SK-N-MC (cell line): Measurements from ENCODE around the gene HSPA1B.
A peak's percentile ranks its signal among the peaks of the same experiment; 100 is the strongest.
"Not testable (repeated sequence)": the region's sequence is repeated elsewhere in the genome, so short reads cannot be mapped to it uniquely, and the experiment has no call there.

Source experiments
- DNase-seq: peaks from one replicate; pipeline ENCODE4 v3.0.0-alpha.2; 2011; ENCODE audit warnings: low read depth, low spot score
- H3K27ac ChIP-seq: fragments of 200-600 bp; sonication (generic); 2 replicates; pipeline ENCODE4 v1.5.1; 2016; ENCODE audit warnings: mixed run types
- H3K36me3 ChIP-seq: fragments of 200-600 bp; sonication (generic); 2 replicates; pipeline ENCODE4 v1.6.1; 2017; ENCODE audit warnings: antibody characterized with exemption, low read length, mixed read lengths; ENCODE audit not compliant: insufficient read depth
- H3K4me3 ChIP-seq: fragments of 200-600 bp; sonication (generic); 2 replicates; pipeline ENCODE4 v1.5.1; 2016
- H3K9ac ChIP-seq: fragments of 200-600 bp; sonication (generic); 2 replicates; pipeline ENCODE4 v1.8.0; 2017; ENCODE audit warnings: mixed run types, mixed read lengths; ENCODE audit not compliant: insufficient read length
- H3K9me3 ChIP-seq: fragments of 200-600 bp; sonication (generic); 2 replicates; pipeline ENCODE4 v1.6.1; 2017; ENCODE audit warnings: low read depth, mild to moderate bottlenecking, antibody characterized with exemption, low read length, moderate library complexity, mixed read lengths
- EZH2 ChIP-seq: fragments of 200-600 bp; sonication (generic); IDR thresholded peaks from one replicate; pipeline ENCODE4 v1.6.1; 2017; ENCODE audit warnings: antibody characterized with exemption
- FOXP2 ChIP-seq: optimal IDR thresholded peaks from 2 replicates; pipeline ENCODE3; 2011; ENCODE audit warnings: mild to moderate bottlenecking, moderate library complexity; ENCODE audit not compliant: insufficient read depth; ENCODE audit errors: extremely low read length, control extremely low read depth
- POLR2AphosphoS5 ChIP-seq: IDR thresholded peaks from 2 replicates; pipeline ENCODE4 v1.6.1; 2012; ENCODE audit warnings: mild to moderate bottlenecking, low read depth, low read length, borderline replicate concordance

HSPA1B gene

DNA sequence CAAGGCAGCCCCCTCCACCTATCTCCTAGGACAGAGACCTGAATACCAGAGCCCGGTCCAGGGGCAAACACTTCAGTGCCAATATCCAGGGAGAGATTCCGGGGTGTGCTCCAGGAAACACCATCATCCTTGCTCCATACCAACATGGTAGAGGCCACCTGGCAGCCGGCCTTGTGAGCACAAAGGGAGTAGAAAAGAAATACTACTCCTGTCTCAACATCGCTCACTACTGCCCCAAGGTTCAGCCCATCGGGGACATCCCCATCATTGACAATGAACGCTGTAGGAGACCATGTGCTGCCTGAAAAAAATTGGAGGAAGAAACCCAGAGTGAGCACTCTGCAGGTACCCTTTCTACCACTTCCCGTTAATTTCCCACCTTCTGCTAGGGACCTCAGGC lies 33.6 kb downstream of the HSPA1B start:
- DNase-seq: no peak
- Histone ChIP-seq H3K9me3 (no peaks in the 10 kb centered on the region), H3K36me3 (peaks cover 9% of the 10 kb centered on the region; the same call in 1 of the 2 replicates), H3K9ac (no peak overlapping the region), H3K4me3 (no peak overlapping the region), H3K27ac (no peak overlapping the region)
- no peak for TF ChIP-seq EZH2

DNA sequence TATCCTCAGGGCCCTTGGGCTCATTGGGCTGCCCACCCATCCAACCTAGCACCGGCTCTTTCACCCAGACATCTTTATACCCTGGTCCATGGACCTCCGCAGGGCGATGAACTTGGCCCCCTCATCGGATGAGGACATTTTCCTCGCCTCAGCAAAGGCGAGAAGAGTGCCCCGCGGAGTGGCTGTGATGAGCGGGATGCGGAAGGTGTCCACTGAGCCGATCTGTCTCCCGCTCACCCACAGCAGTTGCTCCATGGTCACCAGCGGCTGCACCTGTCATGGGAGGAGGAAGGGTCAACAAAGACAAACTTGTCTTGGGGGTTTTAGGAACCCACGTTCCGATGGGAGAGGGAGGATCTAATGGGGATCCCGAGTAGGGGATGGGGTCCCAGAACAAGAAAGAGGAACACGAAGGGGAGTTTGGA lies 34.4 kb downstream of the HSPA1B start:
- H3K36me3 ChIP-seq: peaks cover 9% of the 10 kb centered on the region; the same call in 1 of the 2 replicates
- no peak for DNase-seq
- no peak overlapping the region for H3K27ac ChIP-seq
- no peaks in the 10 kb centered on the region for H3K9me3 ChIP-seq
- H3K4me3 ChIP-seq: peak overlapping the region; percentile 84
- H3K9ac ChIP-seq: peak overlapping the region; percentile 77
- no peak for TF ChIP-seq EZH2
- TF ChIP-seq POLR2AphosphoS5: no peak
- TF ChIP-seq FOXP2: no peak

DNA sequence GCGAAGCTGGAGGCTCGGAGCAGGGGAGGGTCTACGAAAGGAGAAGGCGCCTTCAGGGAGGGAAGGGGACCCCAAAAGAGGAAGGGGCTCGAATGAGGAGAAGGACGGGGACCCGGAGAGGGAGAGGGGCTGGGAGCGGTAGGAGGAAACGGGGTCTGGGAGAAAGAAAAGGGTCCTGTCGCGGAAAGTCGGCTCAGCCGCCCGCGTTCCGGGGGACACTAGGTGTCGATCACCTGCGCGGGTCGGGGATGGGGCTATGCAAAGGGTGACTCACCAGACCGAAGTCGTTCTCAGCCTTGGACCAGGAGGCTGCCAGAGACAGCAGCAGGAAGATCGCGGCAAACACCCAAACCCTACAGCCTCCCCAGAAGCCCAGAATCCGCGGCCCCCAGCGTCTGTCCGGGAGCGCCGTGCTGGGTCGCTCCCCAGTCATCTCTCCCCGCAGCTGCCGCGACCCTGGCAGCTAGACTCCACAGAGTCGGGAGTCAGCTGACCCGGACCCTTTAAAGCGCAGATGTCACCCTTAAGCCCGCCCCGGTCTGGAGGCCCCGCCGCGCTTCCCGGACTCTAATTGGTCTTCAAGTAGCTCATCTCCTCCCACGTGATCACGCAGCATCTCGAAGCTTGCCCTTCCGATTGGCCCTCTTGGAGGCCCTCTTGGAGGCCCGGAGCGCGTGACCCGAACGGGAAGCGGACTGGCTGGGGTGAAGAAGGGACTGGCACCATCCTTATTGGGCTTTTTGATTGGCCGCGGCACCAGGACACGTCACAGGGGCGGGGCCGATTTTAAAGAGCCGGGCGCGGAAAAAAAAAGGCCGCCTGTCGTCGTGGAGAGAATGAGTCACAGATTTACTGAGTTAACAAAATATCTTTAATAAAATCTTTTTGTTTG lies 35.1 kb downstream of the HSPA1B start, which contains the start of gene NEU1:
Gene NEU1, minus strand, starts transcription at position 478 of the 892 bp plus-strand sequence. Its CDS starts 45 bp downstream, at position 433.
- DNase-seq: peak; percentile 100
- no peak for TF ChIP-seq EZH2
- TF ChIP-seq POLR2AphosphoS5: peak; percentile 99

DNA sequence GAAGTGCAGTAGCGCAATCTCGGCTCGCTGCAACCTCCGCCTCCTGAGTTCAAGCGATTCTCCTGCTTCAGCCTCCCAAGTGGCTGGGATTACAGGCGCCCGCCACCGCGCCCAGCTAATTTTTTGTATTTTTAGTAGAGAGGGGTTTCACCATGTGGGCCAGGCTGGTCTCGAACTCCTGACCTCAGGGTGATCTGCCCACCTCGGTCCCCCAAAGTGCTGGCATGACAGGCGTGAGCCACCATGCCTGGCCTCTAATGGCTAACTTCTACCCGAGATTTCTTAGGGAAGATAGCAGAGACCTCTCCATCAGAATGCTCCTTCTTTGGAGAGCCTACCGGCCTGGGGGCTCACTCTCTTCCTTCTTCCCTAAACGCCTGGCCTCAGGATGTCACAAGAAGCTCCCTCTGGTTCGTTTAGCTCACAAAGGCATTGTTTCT lies 36.6 kb downstream of the HSPA1B start:
- peak overlapping the region; percentile 84 for H3K4me3 ChIP-seq
- H3K27ac ChIP-seq: peak overlapping the region; percentile 95
- H3K36me3 ChIP-seq, DNase-seq, H3K9me3 ChIP-seq, H3K9ac ChIP-seq: not testable (repeated sequence)

More for the DNA sequence above, 35.1 kb downstream of the HSPA1B start, which contains the start of gene NEU1:
- Histone ChIP-seq H3K4me3 (peak within 1 kb of the TSS; percentile 84), H3K9me3 (no peaks in the 10 kb centered on the region), H3K9ac (peak within 1 kb of the TSS; percentile 77), H3K27ac (peak within 1 kb of the TSS; percentile 95), H3K36me3 (peaks cover 9% of the 10 kb centered on the region; the same call in 1 of the 2 replicates)

DNA sequence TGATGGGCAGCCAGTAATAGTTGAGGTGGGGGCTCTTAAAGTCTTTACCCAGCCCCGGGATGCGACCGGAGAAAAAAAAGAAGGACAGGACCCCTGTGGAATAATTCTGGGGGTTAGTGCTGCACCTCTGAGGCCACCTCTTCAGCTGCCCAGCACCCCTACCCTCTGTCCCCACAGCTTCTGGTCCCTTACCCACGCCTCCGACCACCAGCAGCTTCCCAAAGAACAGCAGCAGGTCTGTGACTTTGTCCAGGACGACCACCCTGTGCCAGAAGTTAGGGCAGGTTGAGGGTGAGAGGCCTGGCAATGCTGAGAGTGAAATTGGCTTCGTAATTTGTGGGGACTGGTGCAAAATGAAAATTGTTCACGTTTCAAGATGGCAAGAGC lies 37.3 kb downstream of the HSPA1B start:
- H3K9me3 ChIP-seq: no peaks in the 10 kb centered on the region
- TF ChIP-seq FOXP2 (no peak), POLR2AphosphoS5 (no peak), EZH2 (no peak)
- H3K9ac ChIP-seq: no peak overlapping the region
- H3K27ac ChIP-seq: no peak overlapping the region
- H3K4me3 ChIP-seq: no peak overlapping the region
- DNase-seq: no peak
- H3K36me3 ChIP-seq: peaks cover 3% of the 10 kb centered on the region; the same call in 1 of the 2 replicates

DNA sequence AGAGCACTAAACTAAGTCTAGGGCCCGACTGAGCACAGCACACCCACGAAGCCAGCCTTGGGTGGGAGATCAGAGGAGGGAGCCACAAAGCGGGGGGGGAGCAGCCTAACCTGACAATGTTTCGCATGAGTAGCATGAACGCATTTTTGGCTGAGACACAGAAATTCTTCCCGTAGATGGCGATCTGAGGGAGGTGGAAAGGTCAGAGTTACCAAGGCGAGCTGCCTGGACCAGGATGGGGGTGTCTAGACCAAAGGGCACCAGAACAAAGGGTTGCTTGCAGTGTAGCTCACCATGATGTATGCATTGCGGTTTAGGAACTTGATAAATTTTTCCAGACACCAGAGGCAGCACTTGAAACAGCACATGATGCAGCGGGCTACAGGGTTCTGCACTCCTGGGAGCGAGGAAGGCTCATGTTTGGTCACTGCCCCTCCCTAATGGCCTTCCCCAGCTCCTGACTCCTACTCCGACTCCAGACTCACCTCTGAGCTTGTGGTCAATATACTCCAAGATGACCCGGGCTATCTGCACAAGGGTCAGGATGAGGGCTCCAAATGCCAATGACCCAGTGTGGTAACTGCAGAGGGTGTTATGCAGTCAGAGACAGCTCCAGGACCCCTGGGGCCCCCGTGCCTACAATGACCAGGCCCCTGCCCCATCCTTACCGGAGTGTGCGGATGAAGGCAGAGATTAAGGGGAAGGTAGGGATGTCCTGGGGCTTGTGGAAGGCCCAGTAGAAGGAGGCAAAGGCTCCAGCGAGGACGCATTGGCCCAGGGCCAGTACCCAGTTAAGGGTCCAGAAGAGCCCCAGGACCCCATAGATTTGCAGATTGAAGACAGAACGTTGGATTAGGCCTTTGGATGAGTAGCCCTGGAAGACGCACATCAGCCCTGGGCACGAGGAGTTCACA lies 37.9 kb downstream of the HSPA1B start:
- H3K36me3 ChIP-seq: no peaks in the 10 kb centered on the region
- no peak for DNase-seq
- no peak overlapping the region for H3K27ac ChIP-seq
- no peak overlapping the region for H3K4me3 ChIP-seq
- H3K9me3 ChIP-seq: no peaks in the 10 kb centered on the region
- TF ChIP-seq EZH2: no peak
- TF ChIP-seq FOXP2: no peak
- no peak for TF ChIP-seq POLR2AphosphoS5
- H3K9ac ChIP-seq: no peak overlapping the region

DNA sequence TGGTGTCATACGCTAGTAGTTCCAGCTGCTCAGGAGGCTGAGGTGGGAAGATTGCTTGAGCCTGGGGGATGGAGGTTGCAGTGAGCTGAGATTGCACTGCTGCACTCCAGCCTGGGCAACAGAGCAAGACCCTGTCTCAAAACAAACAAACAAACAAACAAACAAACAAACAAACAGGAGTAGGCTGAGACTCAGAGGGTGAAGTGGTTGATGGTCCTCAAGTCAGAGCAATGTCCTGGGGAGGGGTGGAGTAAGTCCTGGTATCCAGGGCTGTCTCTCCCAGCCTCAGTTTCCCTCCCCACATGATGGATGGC lies 41.1 kb downstream of the HSPA1B start:
- not testable (repeated sequence) for H3K36me3 ChIP-seq, H3K27ac ChIP-seq, DNase-seq

DNA sequence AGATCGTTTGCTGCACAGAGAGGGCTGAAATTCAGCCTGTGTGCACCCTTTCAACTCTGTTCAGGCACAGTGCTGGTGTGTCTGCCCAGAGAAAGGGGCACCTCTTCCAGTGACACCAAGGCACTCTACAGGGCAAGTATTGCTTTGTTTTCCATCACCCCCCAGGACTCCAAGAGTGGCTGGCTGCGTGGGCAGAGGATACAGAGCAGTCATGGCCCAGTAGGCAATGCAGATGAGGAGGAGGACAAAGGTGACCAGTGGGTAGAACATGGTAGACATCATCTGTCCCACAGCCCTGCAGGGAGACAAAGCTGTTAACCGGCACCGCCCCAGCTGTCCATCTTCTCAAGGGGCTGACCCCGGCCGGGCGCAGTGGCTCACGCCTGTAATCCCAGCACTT lies 41.8 kb downstream of the HSPA1B start:
- Histone ChIP-seq H3K4me3 (no peak overlapping the region), H3K27ac (no peak overlapping the region), H3K36me3 (no peaks in the 10 kb centered on the region), H3K9me3 (no peaks in the 10 kb centered on the region), H3K9ac (no peak overlapping the region)
- no peak for DNase-seq
- no peak for TF ChIP-seq POLR2AphosphoS5
- TF ChIP-seq FOXP2: no peak
- no peak for TF ChIP-seq EZH2

More for the DNA sequence above, 41.1 kb downstream of the HSPA1B start:
- not testable (repeated sequence) for H3K4me3 ChIP-seq, H3K9me3 ChIP-seq, H3K9ac ChIP-seq
